ENCODE measurements around the gene BPIFA2.
"Not testable (repeated sequence)": the region's sequence is repeated elsewhere in the genome, so short reads cannot be mapped to it uniquely, and the experiment has no call there.

Gene BPIFA2

DNA sequence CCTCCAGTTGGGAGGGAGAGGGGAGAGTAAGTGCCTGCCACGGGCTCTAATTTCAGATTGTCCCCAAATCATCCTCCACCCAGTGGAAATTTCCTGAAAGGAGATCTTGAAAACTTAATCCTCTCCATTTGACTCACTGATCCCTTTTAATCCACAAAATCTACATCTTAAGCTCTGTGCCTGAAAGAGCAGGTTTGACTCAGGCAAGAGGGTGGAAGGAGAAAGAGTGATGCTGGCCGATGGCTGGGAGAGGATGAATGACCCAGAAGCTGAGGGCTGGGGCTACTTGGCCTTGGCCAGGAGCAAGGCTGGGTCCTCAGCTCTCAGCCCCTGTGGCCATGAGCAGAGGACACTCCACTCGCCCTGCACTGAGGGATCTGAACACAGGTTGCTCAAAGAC lies 8.1 kb downstream of the BPIFA2 start:
- H3K4me3 ChIP-seq (ENCODE audit: low read depth, low read length): no peak overlapping the region
- TF ChIP-seq, protein P1, sequence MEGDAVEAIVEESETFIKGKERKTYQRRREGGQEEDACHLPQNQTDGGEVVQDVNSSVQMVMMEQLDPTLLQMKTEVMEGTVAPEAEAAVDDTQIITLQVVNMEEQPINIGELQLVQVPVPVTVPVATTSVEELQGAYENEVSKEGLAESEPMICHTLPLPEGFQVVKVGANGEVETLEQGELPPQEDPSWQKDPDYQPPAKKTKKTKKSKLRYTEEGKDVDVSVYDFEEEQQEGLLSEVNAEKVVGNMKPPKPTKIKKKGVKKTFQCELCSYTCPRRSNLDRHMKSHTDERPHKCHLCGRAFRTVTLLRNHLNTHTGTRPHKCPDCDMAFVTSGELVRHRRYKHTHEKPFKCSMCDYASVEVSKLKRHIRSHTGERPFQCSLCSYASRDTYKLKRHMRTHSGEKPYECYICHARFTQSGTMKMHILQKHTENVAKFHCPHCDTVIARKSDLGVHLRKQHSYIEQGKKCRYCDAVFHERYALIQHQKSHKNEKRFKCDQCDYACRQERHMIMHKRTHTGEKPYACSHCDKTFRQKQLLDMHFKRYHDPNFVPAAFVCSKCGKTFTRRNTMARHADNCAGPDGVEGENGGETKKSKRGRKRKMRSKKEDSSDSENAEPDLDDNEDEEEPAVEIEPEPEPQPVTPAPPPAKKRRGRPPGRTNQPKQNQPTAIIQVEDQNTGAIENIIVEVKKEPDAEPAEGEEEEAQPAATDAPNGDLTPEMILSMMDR (IDR thresholded peaks at IDR 0.05; ENCODE audit: low read depth, low read length): no peak
- in situ Hi-C loops (cut with HindIII; ENCODE audit: low sequenced_read_pairs): no loop called here
- no peak for DNase-seq (ENCODE audit: low read depth, low spot score)

DNA sequence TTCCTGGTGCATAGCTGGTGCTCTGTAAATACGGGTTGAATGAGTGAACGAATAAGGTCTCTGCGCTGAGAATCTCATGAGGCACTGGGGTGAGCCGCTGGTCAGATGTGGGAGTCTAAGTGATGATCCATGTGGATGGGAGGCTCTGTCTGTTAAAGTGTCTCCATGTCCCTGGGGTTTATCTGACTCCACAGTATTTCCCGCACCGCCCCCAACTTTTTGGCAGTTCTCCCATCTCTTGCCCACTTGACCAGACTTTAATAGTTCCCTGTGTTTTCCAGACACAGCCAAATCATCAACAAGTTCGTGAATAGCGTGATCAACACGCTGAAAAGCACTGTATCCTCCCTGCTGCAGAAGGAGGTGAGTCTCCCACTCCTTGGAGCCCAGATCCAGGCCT lies 9.9 kb downstream of the BPIFA2 start:
- in situ Hi-C loops (cut with HindIII; ENCODE audit: low sequenced_read_pairs): no loop called here
- TF ChIP-seq, protein P1 (IDR thresholded peaks at IDR 0.05; ENCODE audit: low read depth, low read length): no peak
- H3K4me3 ChIP-seq (ENCODE audit: low read depth, low read length): no peak overlapping the region
- DNase-seq (ENCODE audit: low read depth, low spot score): no peak

DNA sequence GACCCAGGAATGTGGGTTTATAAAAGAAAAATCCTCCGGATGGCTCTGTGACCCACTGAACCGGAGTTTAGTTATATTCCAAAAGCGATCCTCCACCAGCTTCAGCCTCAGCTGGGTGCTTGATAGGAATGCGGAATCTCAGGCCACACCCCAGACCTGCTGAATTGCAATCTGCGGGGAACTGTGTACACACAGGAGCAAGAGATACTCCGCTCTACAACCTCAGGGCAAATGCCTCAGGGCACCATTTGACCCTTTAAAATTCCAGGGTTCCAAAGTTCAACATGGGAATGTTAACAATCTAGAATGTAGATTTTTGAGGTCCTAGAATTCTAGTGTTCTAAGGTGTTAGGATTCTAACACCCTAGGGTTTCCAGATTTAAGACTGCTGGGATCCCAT lies 10.8 kb downstream of the BPIFA2 start:
- TF ChIP-seq, protein P1 (IDR thresholded peaks at IDR 0.05; ENCODE audit: low read depth, low read length): no peak
- in situ Hi-C loops (cut with HindIII; ENCODE audit: low sequenced_read_pairs): no loop called here
- H3K4me3 ChIP-seq (ENCODE audit: low read depth, low read length): no peak overlapping the region
- DNase-seq (ENCODE audit: low read depth, low spot score): no peak

DNA sequence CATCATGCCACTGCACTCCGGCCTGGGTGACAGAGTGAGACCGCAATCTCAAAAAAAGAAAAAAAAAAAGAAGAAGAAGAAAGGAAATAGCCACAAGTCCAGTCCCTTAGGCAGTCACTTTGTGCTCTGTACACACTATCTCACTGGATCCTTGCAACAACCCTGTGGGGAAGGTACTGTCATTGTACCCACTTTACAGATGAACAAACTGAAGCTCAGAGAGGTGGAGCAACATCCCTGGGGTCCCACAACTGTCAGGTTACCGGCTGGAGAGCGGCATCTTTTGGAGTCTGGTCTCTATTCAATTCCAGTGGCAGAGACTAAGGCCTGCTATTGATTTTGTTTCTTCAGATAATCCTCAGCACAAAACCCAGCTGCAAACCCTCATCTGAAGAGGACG lies 12.2 kb downstream of the BPIFA2 start:
- in situ Hi-C loops (cut with HindIII; ENCODE audit: low sequenced_read_pairs): no loop called here

DNA sequence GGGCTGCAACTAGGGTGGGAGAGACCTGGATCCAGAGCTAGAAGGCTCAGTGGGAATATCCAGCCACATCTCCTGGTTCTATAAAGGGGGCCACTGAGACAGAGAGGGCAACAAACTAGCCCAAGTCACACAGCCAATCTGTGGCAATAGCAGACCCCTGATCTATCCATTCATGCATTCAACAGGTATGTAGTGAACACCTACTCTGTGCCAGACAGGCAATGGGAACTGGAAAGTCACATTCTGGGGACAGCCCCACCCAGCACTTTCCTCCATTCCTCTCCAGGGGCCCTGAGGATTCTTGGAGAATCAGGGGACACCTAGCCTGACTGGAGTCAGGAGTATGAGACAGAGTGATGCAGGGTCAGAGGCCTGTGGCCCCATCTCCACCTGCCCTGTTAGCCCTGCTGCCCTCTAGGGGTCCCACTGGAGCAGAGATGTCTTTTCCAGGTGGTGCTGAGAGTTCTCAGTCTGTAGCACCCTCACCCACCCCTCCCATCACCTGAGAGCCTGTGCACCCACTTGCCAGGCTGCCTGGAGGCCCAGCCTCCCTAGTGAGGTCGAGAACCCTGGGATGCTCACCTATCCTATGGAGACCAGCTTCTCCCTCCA lies 13.6 kb downstream of the BPIFA2 start:
- H3K4me3 ChIP-seq (ENCODE audit: low read depth, low read length): no peak overlapping the region
- TF ChIP-seq, protein P1 (IDR thresholded peaks at IDR 0.05; ENCODE audit: low read depth, low read length): no peak
- in situ Hi-C loops (cut with HindIII; ENCODE audit: low sequenced_read_pairs): no loop called here
- no peak for DNase-seq (ENCODE audit: low read depth, low spot score)

More for the DNA sequence above, 12.2 kb downstream of the BPIFA2 start:
- no peak for DNase-seq (ENCODE audit: low read depth, low spot score)
- TF ChIP-seq, protein P1 (IDR thresholded peaks at IDR 0.05; ENCODE audit: low read depth, low read length): no peak
- no peak overlapping the region for H3K4me3 ChIP-seq (ENCODE audit: low read depth, low read length)

DNA sequence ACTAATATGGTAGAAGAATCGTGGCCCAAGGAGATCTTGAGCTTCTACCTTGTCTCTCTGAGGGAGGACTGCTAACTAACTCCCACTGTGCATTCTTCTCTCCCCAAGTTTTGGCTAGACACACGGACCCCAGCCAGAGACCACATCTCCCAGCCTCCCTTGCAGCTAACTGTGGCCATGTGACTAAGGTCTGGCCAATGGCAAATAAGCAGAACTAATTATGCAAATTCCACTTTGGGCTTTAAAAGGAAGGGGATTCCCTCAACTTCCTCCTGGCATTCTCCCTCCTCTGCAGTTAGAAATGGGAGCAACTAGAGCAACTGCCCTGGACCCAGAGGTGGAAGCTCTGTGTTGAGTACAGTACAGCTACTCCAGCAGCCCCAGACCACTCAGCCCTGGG lies 15.4 kb downstream of the BPIFA2 start:
- no peak for DNase-seq (ENCODE audit: low read depth, low spot score)
- in situ Hi-C loops (cut with HindIII; ENCODE audit: low sequenced_read_pairs): no loop called here
- TF ChIP-seq, protein P1 (IDR thresholded peaks at IDR 0.05; ENCODE audit: low read depth, low read length): no peak
- no peak overlapping the region for H3K4me3 ChIP-seq (ENCODE audit: low read depth, low read length)

DNA sequence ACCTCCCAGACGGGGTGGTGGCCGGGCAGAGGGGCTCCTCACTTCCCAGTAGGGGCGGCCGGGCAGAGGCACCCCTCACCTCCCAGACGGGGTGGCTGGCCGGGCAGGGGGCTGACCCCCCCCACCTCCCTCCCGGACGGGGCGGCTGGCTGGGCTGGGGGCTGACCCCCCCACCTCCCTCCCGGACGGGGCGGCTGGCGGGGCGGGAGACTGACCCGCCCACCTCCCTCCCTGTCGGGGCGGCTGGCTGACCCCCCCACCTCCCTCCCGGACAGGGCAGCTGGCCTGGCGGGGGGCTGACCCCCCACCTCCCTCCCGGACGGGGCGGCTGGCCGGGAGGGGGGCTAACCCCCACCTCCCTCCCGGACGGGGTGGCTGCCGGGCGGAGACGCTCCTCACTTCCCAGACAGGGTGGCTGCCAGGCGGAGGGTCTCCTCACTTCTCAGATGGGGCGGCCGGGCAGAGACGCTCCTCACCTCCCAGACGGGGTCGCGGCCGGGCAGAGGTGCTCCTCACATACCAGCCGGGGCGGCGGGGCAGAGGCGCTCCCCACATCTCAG lies 17.2 kb downstream of the BPIFA2 start:
- DNase-seq (ENCODE audit: low read depth, low spot score); in situ Hi-C loops (cut with HindIII; ENCODE audit: low sequenced_read_pairs); H3K4me3 ChIP-seq (ENCODE audit: low read depth, low read length): not testable (repeated sequence)

Data from astrocyte of the spinal cord (primary cell).